Sigmoid colon (tissue), 7 donors: Measurements from ENCODE around the gene VWA5B1. TPM values are rescaled to one million over a fixed set of nuclear protein-coding genes. Genes with fewer than 3 reads are reported as not detected.

Source experiments
- DNase-seq: peaks from one replicate; pipeline ENCODE4 v3.0.0-alpha.2; 2019
- H3K27ac ChIP-seq, 4 donors: fragments of 200-600 bp; sonication (generic); one replicate each; pipeline ENCODE4 v1.5.1; 2016 to 2019; ENCODE audit warnings: mild to moderate bottlenecking in 1 of 4
- H3K27me3 ChIP-seq, 3 donors: fragments of 200-600 bp; sonication (generic); one replicate each; pipeline ENCODE4 v1.5.1; 2019; ENCODE audit warnings: mild to moderate bottlenecking in 1 of 3
- H3K36me3 ChIP-seq, 4 donors: fragments of 200-600 bp; sonication (generic); one replicate each; pipeline ENCODE4 v1.5.1; 2016 to 2019
- H3K4me1 ChIP-seq, 4 donors: fragments of 200-600 bp; sonication (generic); one replicate each; pipeline ENCODE4 v1.5.1; 2017 to 2019
- H3K4me3 ChIP-seq, 4 donors: fragments of 200-600 bp; sonication (generic); one replicate each; pipeline ENCODE4 v1.5.1; 2017 to 2019; ENCODE audit warnings: mild to moderate bottlenecking in 2 of 4, moderate library complexity in 1 of 4
- H3K9me3 ChIP-seq, 4 donors: fragments of 200-600 bp in 3 of 4; sonication (generic) in 3 of 4; one replicate each; pipeline versions ENCODE4 v1.5.1 to v1.6.1; 2013 to 2019
- EP300 ChIP-seq, 4 donors: sonication (generic); formaldehyde crosslinking; IDR thresholded peaks; one replicate each; pipeline ENCODE4 v1.6.1; 2017; ENCODE audit warnings: antibody characterized with exemption in 4 of 4
- POLR2A ChIP-seq, 2 donors: fragments of 450-650 bp; IDR thresholded peaks; one replicate each; pipeline ENCODE4 v1.6.1; 2016; ENCODE audit warnings: antibody characterized with exemption in 2 of 2, mild to moderate bottlenecking in 2 of 2, moderate library complexity in 2 of 2
- POLR2AphosphoS5 ChIP-seq, 4 donors: sonication (generic); formaldehyde crosslinking; IDR thresholded peaks; one replicate each; pipeline ENCODE4 v1.6.1; 2017; ENCODE audit warnings: antibody characterized with exemption in 4 of 4
- WGBS, 2 donors: extraction: QIAGEN DNeasy Blood & Tissue Kit; methylation state at CpG; one replicate each; pipeline ENCODE4 v1.1.7; 2013; 5-methylcytosine and 5-hydroxymethylcytosine counted together
- intact Hi-C: fragments of 100-400 bp; cut with DNase I; formaldehyde crosslinking; loops from one replicate; pipeline ENCODE4 v1.15.1; 2023
- polyA plus RNA-seq, 3 donors: library from polyadenylated mRNA; stranded (reverse); fragments of 200-250 nt; gene quantifications; one replicate each; pipeline ENCODE4 v1.2.3, GENCODE V29; 2013
- total RNA-seq, 4 donors: library from RNA; depleted of rRNA; stranded (reverse); fragments of >200 nt; gene quantifications; one replicate each; pipeline ENCODE4 v1.1.0, GENCODE V29; 2016
- TF ChIP-seq, protein P1 (sequence below), 4 experiments: fragments of 450-650 bp in 3 of 4; fragments of 200-600 bp in 1 of 4; IDR thresholded peaks; one replicate each; pipeline ENCODE4 v1.5.1; 2016 to 2019; ENCODE audit warnings: antibody characterized with exemption in 4 of 4, mild to moderate bottlenecking in 3 of 4, moderate library complexity in 2 of 4
- donor health status: healthy with polysubstance abuse.
- donor health status: Bipolar disorder and iron deficiency.
- donor health status: healthy.

VWA5B1 gene
- total and polyA plus RNA-seq, 7 donors: 0.16 to 0.22 TPM; not detected in 5

DNA sequence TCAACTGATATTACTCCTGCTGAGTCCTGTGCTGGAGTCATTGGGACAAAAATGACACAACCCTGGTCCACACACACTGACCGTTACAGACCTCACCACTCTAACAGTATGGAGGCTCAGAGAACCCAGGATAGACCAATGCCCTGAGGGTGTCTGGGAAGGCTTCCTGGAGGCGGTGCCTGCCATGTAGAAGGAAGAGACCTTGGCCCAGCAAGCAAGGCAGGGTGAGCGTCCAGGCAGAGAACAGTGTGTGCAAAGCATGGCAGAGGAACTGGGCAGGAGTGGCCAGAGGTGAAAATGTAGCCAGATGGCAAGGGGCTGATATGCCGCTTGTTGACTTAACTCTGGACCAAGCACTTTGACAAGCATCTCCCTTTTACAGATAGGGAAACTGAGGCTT, 85.5 kb downstream of the VWA5B1 start:
- Histone ChIP-seq H3K4me3 (no peak overlapping the region), H3K4me1 (no peaks in the 10 kb centered on the region), H3K9me3 (no peaks in the 10 kb centered on the region), H3K27me3 (peaks cover 0 to 34% (median 10%) of the 10 kb centered on the region in 3 donors), H3K27ac (no peak overlapping the region), H3K36me3 (no peaks in the 10 kb centered on the region)
- TF ChIP-seq, protein P1, sequence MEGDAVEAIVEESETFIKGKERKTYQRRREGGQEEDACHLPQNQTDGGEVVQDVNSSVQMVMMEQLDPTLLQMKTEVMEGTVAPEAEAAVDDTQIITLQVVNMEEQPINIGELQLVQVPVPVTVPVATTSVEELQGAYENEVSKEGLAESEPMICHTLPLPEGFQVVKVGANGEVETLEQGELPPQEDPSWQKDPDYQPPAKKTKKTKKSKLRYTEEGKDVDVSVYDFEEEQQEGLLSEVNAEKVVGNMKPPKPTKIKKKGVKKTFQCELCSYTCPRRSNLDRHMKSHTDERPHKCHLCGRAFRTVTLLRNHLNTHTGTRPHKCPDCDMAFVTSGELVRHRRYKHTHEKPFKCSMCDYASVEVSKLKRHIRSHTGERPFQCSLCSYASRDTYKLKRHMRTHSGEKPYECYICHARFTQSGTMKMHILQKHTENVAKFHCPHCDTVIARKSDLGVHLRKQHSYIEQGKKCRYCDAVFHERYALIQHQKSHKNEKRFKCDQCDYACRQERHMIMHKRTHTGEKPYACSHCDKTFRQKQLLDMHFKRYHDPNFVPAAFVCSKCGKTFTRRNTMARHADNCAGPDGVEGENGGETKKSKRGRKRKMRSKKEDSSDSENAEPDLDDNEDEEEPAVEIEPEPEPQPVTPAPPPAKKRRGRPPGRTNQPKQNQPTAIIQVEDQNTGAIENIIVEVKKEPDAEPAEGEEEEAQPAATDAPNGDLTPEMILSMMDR (IDR thresholded peaks at IDR 0.05): no peak
- TF ChIP-seq POLR2A (IDR thresholded peaks at IDR 0.05) (no peak), POLR2AphosphoS5 (IDR thresholded peaks at IDR 0.05) (no peak), EP300 (IDR thresholded peaks at IDR 0.05) (no peak)
- DNase-seq: peak; percentile 36
- 69 to 74% methylated on average over 4 of the region's 4 CpGs for WGBS, 2 donors
- intact Hi-C loops: loop anchor here (5.0 kb wide), 1 partner anchor 164 kb away; no protein-coding TSS in a partner anchor

DNA sequence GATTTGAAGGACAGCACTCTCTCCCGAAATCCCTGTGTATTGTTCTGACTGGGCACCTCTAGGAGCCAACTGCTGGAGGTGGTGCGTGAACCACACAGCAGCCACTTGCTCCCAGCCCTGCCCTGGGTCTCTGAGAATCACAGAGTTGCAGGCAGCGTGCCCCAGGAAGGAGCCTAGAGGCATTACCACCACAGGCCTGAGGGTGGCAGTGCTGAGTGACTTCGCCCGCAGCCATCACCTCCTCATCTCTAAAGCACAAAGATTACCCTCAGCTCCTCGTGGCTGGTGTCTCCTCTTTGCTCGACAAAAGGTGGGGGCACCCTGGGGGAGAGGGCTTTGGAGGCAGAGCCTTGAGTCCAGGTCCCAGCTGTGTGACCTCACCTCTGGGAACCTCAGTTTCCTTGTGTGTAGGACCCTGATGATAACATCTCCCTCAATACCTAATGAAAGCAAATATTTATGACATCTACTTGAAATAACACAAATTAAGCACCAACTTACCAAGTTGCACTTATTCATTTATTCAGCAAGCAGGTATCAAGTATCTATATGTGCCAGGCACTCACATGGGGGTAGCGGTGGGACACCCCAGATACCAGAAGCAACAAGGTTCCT, 86.3 kb downstream of the VWA5B1 start:
- no peak for TF ChIP-seq POLR2AphosphoS5 (IDR thresholded peaks at IDR 0.05)
- TF ChIP-seq, protein P1 (IDR thresholded peaks at IDR 0.05): peak; percentile 6 to 82 (median 75)
- no peak for TF ChIP-seq EP300 (IDR thresholded peaks at IDR 0.05)
- 14 to 15% methylated on average over 8 of the region's 8 CpGs for WGBS, 2 donors
- intact Hi-C loops: loop anchor here (1.0 to 5.0 kb wide), 2 partner anchors 116 to 165 kb away; no protein-coding TSS in a partner anchor
- Histone ChIP-seq H3K27ac (no peak overlapping the region), H3K4me1 (no peaks in the 10 kb centered on the region), H3K27me3 (peaks cover 0 to 26% (median 10%) of the 10 kb centered on the region in 3 donors), H3K36me3 (no peaks in the 10 kb centered on the region), H3K9me3 (no peaks in the 10 kb centered on the region), H3K4me3 (no peak overlapping the region)
- DNase-seq: peak; percentile 73

DNA sequence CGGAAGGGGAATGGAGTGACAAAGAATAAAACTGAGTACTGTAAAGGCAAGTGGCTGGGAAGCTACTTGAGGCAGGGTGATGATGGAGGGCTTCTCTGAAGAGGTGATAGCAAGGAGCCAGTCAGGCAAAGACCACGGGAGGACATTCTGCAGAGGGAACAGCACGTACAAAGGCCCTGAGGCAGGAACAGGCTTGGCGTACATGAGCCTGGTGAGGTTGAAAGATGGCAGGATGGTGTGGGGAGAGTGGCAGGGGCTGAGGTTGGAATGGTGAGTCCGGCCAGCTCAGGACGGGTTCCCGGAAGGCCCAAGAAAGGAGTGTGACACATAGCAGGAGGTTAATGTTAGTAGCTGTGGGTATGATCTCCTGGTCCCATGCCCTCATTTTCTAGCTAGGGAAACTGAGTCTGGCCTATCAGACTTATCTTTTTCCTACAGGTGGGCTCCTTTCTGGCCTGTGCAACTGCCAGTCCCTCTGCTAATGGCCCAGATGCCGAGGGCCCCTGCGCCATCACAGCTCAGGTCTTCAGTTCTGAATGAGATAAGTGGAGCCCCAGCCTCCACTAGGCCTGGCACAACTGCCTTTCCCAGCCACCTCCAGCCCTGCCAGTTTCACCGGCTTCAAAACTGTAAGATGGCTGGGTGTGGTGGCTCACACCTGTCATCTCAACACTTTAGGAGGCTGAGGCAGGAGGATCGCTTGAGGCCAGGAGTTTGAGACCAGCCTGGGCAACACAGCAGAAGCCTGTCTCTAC, 87.0 kb downstream of the VWA5B1 start:
- Histone ChIP-seq H3K27me3 (peaks cover 0 to 20% (median 10%) of the 10 kb centered on the region in 3 donors), H3K27ac (no peak overlapping the region), H3K36me3 (no peaks in the 10 kb centered on the region), H3K4me1 (no peaks in the 10 kb centered on the region), H3K4me3 (no peak overlapping the region), H3K9me3 (no peaks in the 10 kb centered on the region)
- intact Hi-C loops: loop anchor here (1.0 to 5.0 kb wide), 2 partner anchors 116 to 165 kb away; no protein-coding TSS in a partner anchor
- peak; percentile 51 for DNase-seq
- TF ChIP-seq POLR2A (IDR thresholded peaks at IDR 0.05): no peak
- TF ChIP-seq POLR2AphosphoS5 (IDR thresholded peaks at IDR 0.05): no peak
- TF ChIP-seq, protein P1 (IDR thresholded peaks at IDR 0.05): no peak
- TF ChIP-seq EP300 (IDR thresholded peaks at IDR 0.05): no peak
- WGBS, 2 donors: 93 to 94% methylated on average over 11 of the region's 11 CpGs

DNA sequence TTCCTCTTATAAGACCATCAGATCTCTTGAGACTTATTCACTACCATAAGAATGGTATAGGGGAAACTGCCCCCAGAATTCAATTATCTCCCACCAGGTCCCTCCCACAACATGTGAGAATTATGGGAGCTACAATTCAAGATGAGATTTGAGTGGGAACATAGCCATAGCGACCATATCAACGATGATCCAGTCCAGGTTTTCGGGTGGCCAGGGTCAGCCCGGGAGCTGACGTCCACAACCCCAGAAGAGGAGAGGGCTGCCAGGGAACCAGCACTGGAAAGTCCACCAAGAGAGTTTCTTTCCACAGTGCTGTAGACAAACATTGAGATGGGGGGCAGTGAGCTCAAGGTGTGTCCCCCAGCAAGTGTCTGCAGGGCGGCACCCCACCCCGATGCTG, 88.4 kb downstream of the VWA5B1 start:
- H3K27ac ChIP-seq: no peak overlapping the region
- no peaks in the 10 kb centered on the region for H3K9me3 ChIP-seq
- DNase-seq: peak; percentile 34
- TF ChIP-seq POLR2AphosphoS5 (IDR thresholded peaks at IDR 0.05) (no peak), EP300 (IDR thresholded peaks at IDR 0.05) (no peak), POLR2A (IDR thresholded peaks at IDR 0.05) (no peak)
- TF ChIP-seq, protein P1 (IDR thresholded peaks at IDR 0.05): no peak
- 74 to 75% methylated on average over 7 of the region's 7 CpGs for WGBS, 2 donors
- intact Hi-C loops: loop anchor here (5.0 kb wide), 1 partner anchor 167 kb away; no protein-coding TSS in a partner anchor
- H3K4me3 ChIP-seq: no peak overlapping the region
- no peaks in the 10 kb centered on the region for H3K36me3 ChIP-seq
- H3K27me3 ChIP-seq: peaks cover 0 to 21% (median 10%) of the 10 kb centered on the region in 3 donors
- H3K4me1 ChIP-seq: no peaks in the 10 kb centered on the region
